ENCODE measurements around the gene KMT5C. TPM values are rescaled to one million over a fixed set of nuclear protein-coding genes. Genes with fewer than 3 reads are reported as not detected.

The KMT5C gene
- total and polyA plus RNA-seq, 10 of the 15 experiments (the other 5 are each of a cell fraction or from before 2014, with no cell fraction given), result 0.20 to 15.8 (median 4.3) TPM; not detected in 1

DNA sequence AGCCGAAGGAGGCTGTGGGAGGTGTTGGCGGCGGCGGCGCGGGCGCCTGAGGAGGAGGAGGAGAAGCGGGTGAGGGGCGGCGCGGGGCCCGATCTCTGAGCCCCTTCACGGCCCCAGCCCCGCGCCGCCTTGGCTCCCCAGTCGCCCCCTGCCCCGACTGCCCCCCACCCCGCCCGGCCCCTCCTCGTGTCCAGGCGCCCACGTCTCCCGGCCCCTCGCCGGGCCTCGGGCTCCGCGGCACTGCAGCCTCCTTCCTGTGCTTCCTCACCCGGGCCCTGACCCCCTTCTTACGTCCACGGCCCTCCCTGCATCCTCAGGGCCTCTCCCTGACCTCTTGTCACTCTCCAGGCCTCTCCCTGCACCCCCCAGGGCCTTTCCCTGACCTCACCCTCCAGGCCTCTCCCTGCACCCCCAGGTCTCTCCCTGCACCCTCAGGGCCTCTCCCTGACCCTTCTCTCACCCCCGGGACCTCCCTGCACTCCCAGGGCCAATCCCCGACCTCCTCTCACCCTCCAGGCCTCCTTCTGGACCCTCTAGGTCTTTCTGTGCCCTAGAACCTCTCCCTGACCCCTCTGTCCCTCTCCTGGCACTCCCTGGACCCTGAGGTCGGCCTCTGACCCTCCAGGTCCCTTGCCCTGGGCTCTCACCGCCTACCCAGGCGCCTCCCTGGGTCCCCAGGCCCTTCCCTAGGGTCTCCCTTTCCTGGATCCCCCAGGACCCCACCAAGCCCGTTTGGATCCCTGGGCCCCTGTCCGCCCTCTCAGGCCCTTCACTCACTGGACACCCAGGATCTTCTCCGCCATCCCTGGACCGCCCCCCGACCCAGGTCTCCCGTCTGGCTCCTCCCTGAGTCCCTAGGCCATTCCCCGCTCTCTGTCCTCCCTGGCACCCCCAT lies 460 bp downstream of the KMT5C start:
- Histone ChIP-seq H3K4me3 (peak overlapping the region; percentile 85), H4K20me1 (ENCODE audit: control insufficient read depth, insufficient read depth) (no peaks in the 10 kb centered on the region), H3K9me3 (replicated peaks; ENCODE audit: control insufficient read depth, insufficient read depth, low read length) (no peaks in the 10 kb centered on the region), H3K9ac (ENCODE audit: control insufficient read depth, insufficient read depth, low read length) (peak overlapping the region; percentile 93), H3K27me3 (replicated peaks in 1 of 2; ENCODE audit: control insufficient read depth in 2 of 2, insufficient read depth in 2 of 2, low read length in 1 of 2) (no peaks in the 10 kb centered on the region; a peak in 1 of 4 replicates), H3K4me1 (ENCODE audit: control insufficient read depth, insufficient read depth, low read length) (peaks cover 10% of the 10 kb centered on the region), H2AFZ (ENCODE audit: control insufficient read depth, low read depth, low read length) (peak overlapping the region; percentile 29; the same call in 1 of the 2 replicates), H3K4me2 (ENCODE audit: control insufficient read depth, insufficient read depth) (peak overlapping the region; percentile 99), H3K36me3 (ENCODE audit: control insufficient read depth in 2 of 2, insufficient read depth in 2 of 2, low read length in 1 of 2) (no peaks in the 10 kb centered on the region), H3K27ac (ENCODE audit: control insufficient read depth, insufficient read depth) (peak overlapping the region; percentile 84), H3K79me2 (ENCODE audit: control insufficient read depth, insufficient read depth, low read length) (peaks cover 7% of the 10 kb centered on the region)
- POLR2A ChIA-PET, result interaction anchor here (0.5 to 2.1 kb wide), 24 partner anchors 8 to 1203 kb away, joined by 3 to 27 read pairs (median 4); partner anchors contain the start of genes CNOT3, HSPBP1, ISOC2 and PPP6R1
- FAIRE-seq (no peak), ATAC-seq (peak; percentile 3), DNase-seq (ENCODE audit: low read depth, low spot score) (no peak)
- SMC1A ChIA-PET (ENCODE audit: uncharacterized antibody, unreplicated experiment), result interaction anchor here (0.8 to 3.3 kb wide), 7 partner anchors 12 to 89 kb away, joined by 3 to 16 read pairs (median 7); partner anchors contain the start of genes HSPBP1, PPP6R1 and TMEM238
- WGBS (ENCODE audit: insufficient coverage, insufficient replicate concordance, low lambda C conversion rate, missing lambda C conversion rate), result 9% methylated on average over 22 of the region's 44 CpGs
- RAD21 ChIA-PET (ENCODE audit: unreplicated experiment), result interaction anchor here (0.7 to 2.1 kb wide), 12 partner anchors 15 to 284 kb away, joined by 3 to 20 read pairs (median 6); partner anchors contain the start of genes HSPBP1, PPP6R1, TMEM150B and TMEM238
- CTCF ChIA-PET, result interaction anchor here (0.6 to 1.8 kb wide), 16 partner anchors 11 to 266 kb away, joined by 3 to 32 read pairs (median 4); partner anchors contain the start of genes HSPBP1, TMEM238 and ZNF628
- no TSS peak for BruUV-seq (replicated peaks)
- TF ChIP-seq POLR2A (IDR thresholded peaks at IDR 0.05; ENCODE audit: low read depth, low read length) (peak; percentile 75), BACH1 (IDR thresholded peaks at IDR 0.05; ENCODE audit: borderline replicate concordance) (peak; percentile 42; the same call in 1 of the 2 replicates), JUND (IDR thresholded peaks at IDR 0.05; ENCODE audit: low read depth, low read length) (0 out of 2 replicates have a peak, but pooled peaks have one; percentile 16), NR2F1 (conservative IDR thresholded peaks at IDR 0.05) (peak; percentile 74), LARP7 (IDR thresholded peaks at IDR 0.05) (no peak)
- TF ChIP-seq, protein P1, sequence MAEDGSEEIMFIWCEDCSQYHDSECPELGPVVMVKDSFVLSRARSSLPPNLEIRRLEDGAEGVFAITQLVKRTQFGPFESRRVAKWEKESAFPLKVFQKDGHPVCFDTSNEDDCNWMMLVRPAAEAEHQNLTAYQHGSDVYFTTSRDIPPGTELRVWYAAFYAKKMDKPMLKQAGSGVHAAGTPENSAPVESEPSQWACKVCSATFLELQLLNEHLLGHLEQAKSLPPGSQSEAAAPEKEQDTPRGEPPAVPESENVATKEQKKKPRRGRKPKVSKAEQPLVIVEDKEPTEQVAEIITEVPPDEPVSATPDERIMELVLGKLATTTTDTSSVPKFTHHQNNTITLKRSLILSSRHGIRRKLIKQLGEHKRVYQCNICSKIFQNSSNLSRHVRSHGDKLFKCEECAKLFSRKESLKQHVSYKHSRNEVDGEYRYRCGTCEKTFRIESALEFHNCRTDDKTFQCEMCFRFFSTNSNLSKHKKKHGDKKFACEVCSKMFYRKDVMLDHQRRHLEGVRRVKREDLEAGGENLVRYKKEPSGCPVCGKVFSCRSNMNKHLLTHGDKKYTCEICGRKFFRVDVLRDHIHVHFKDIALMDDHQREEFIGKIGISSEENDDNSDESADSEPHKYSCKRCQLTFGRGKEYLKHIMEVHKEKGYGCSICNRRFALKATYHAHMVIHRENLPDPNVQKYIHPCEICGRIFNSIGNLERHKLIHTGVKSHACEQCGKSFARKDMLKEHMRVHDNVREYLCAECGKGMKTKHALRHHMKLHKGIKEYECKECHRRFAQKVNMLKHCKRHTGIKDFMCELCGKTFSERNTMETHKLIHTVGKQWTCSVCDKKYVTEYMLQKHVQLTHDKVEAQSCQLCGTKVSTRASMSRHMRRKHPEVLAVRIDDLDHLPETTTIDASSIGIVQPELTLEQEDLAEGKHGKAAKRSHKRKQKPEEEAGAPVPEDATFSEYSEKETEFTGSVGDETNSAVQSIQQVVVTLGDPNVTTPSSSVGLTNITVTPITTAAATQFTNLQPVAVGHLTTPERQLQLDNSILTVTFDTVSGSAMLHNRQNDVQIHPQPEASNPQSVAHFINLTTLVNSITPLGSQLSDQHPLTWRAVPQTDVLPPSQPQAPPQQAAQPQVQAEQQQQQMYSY (CRISPR knock-in tag; IDR thresholded peaks at IDR 0.05), result no peak
- in situ Hi-C loops (cut with MboI), result no loop called here
- intact Hi-C loops (cut with micrococcal nuclease; ENCODE audit: unreplicated experiment), result loop anchor here (1.0 kb wide), 1 partner anchor 265 kb away; the partner anchor contains the start of gene ZNF865
